GM23338 (cell line): ENCODE results near the gene SYNGR3. TPM values are rescaled to one million over a fixed set of nuclear protein-coding genes. Genes with fewer than 3 reads are reported as not detected.

Experiments
- ATAC-seq: fragments of 200-7000 bp; cut with Tn5 transposase; 3 replicates; pipeline ENCODE4 v1.9.1; 2020
- DNase-seq: peaks from one replicate; pipeline ENCODE4 v3.0.0-alpha.2; 2015; ENCODE audit warnings: low spot score
- H2AFZ ChIP-seq: fragments of 200-600 bp; sonication (generic); 2 replicates; pipeline ENCODE4 v1.8.0; 2016; ENCODE audit warnings: antibody characterized with exemption, mild to moderate bottlenecking, moderate library complexity
- H3F3A ChIP-seq: fragments of 200-600 bp; sonication (generic); replicated peaks from 2 replicates; pipeline ENCODE4 v1.8.0; 2017; ENCODE audit warnings: antibody characterized with exemption, mixed run types, low read depth
- H3K27ac ChIP-seq: fragments of 200-600 bp; sonication (generic); 2 replicates; pipeline ENCODE4 v1.6.1; 2016; ENCODE audit warnings: low read depth
- H3K27me3 ChIP-seq: fragments of 200-600 bp; sonication (generic); 2 replicates; pipeline ENCODE4 v1.8.0; 2016; ENCODE audit warnings: mild to moderate bottlenecking, mixed run types, moderate library complexity; ENCODE audit not compliant: insufficient read depth
- H3K36me3 ChIP-seq: fragments of 200-600 bp; sonication (generic); 2 replicates; pipeline ENCODE4 v1.8.0; 2016; ENCODE audit warnings: mild to moderate bottlenecking; ENCODE audit not compliant: insufficient read depth
- H3K4me1 ChIP-seq: fragments of 200-600 bp; sonication (generic); 2 replicates; pipeline ENCODE4 v1.8.0; 2016; ENCODE audit warnings: mild to moderate bottlenecking, moderate library complexity; ENCODE audit not compliant: insufficient read depth
- H3K4me2 ChIP-seq: fragments of 200-600 bp; sonication (generic); 2 replicates; pipeline ENCODE4 v1.7.1; 2017; ENCODE audit warnings: mixed run types
- H3K4me3 ChIP-seq: fragments of 200-600 bp; sonication (generic); 2 replicates; pipeline ENCODE4 v1.6.1; 2016; ENCODE audit warnings: mixed run types
- H3K79me2 ChIP-seq: fragments of 200-600 bp; sonication (generic); replicated peaks from 2 replicates; pipeline ENCODE4 v1.8.0; 2017; ENCODE audit warnings: mild to moderate bottlenecking; ENCODE audit not compliant: insufficient read depth
- H3K9me2 ChIP-seq: fragments of 200-600 bp; sonication (generic); 2 replicates; pipeline ENCODE4 v1.8.0; 2017; ENCODE audit not compliant: insufficient read depth
- H4K20me1 ChIP-seq: fragments of 200-600 bp; sonication (generic); replicated peaks from 2 replicates; pipeline ENCODE4 v1.8.0; 2017; ENCODE audit warnings: mild to moderate bottlenecking; ENCODE audit not compliant: insufficient read depth
- H3K27ac Mint-ChIP-seq: 2 replicates; pipeline ENCODE4 v1.8.0; 2020; ENCODE audit warnings: inconsistent platforms, mild to moderate bottlenecking, moderate library complexity, mixed read lengths
- H3K27me3 Mint-ChIP-seq: 3 replicates; pipeline ENCODE4 v1.8.0; 2022; ENCODE audit warnings: low read depth, mild to moderate bottlenecking, moderate library complexity, mixed read lengths, inconsistent platforms; ENCODE audit not compliant: insufficient read depth, poor library complexity
- H3K36me3 Mint-ChIP-seq: 3 replicates; pipeline ENCODE4 v1.8.0; 2021; ENCODE audit warnings: low read depth, mild to moderate bottlenecking, inconsistent platforms, moderate library complexity, mixed read lengths
- H3K4me1 Mint-ChIP-seq: 3 replicates; pipeline ENCODE4 v1.8.0; 2020; ENCODE audit warnings: mild to moderate bottlenecking, inconsistent platforms, mixed read lengths
- H3K4me3 Mint-ChIP-seq: 3 replicates; pipeline ENCODE4 v1.8.0; 2021; ENCODE audit warnings: moderate library complexity, mild to moderate bottlenecking, inconsistent platforms, mixed read lengths
- H3K9me3 Mint-ChIP-seq: 3 replicates; pipeline ENCODE4 v1.8.0; 2020; ENCODE audit warnings: moderate library complexity, mild to moderate bottlenecking, inconsistent platforms, mixed read lengths
- CREB1 ChIP-seq: fragments of 250-450 bp; sonication (Bioruptor Pico); IDR thresholded peaks from 2 replicates; pipeline ENCODE4 v1.5.0; 2020; ENCODE audit warnings: low read depth, mild to moderate bottlenecking, moderate library complexity
- CTCF ChIP-seq, 2 experiments: fragments of 200-600 bp in 1 of 2; sonication (generic) in 1 of 2; conservative IDR thresholded peaks; 2 replicates each; pipeline versions ENCODE4 v1.5.1 to v1.6.1; 2016 to 2017; ENCODE audit warnings: antibody characterized with exemption in 2 of 2, low read depth in 2 of 2, mild to moderate bottlenecking in 2 of 2, moderate library complexity in 1 of 2
- EZH2 ChIP-seq: fragments of 200-600 bp; sonication (generic); IDR thresholded peaks from one replicate; pipeline ENCODE4 v1.8.0; 2017; ENCODE audit warnings: antibody characterized with exemption, mild to moderate bottlenecking, low read depth; ENCODE audit not compliant: unreplicated experiment
- EZH2phosphoT487 ChIP-seq: fragments of 200-600 bp; sonication (generic); IDR thresholded peaks from one replicate; pipeline ENCODE4 v1.8.1; 2018; ENCODE audit warnings: antibody characterized with exemption; ENCODE audit not compliant: unreplicated experiment
- JUNB ChIP-seq: IDR thresholded peaks from one replicate; pipeline ENCODE4 v1.6.1; 2016; ENCODE audit warnings: antibody characterized with exemption; ENCODE audit not compliant: unreplicated experiment
- NANOG ChIP-seq: IDR thresholded peaks from 2 replicates; pipeline ENCODE4 v1.6.1; 2016; ENCODE audit warnings: antibody characterized with exemption, borderline replicate concordance
- POLR2AphosphoS5 ChIP-seq: IDR thresholded peaks from 2 replicates; pipeline ENCODE4 v1.6.1; 2016; ENCODE audit warnings: antibody characterized with exemption, low read depth
- REST ChIP-seq: IDR thresholded peaks from one replicate; pipeline ENCODE4 v1.6.1; 2018; ENCODE audit warnings: antibody characterized with exemption; ENCODE audit not compliant: unreplicated experiment
- STAT1 ChIP-seq: IDR thresholded peaks from one replicate; pipeline ENCODE4 v1.6.1; 2016; ENCODE audit warnings: antibody characterized with exemption; ENCODE audit not compliant: unreplicated experiment
- ZNF114 ChIP-seq: fragments of 250-450 bp; sonication (Bioruptor Pico); IDR thresholded peaks from 2 replicates; pipeline ENCODE4 v1.5.0; 2020; ENCODE audit warnings: mild to moderate bottlenecking, moderate library complexity
- ZNF331 ChIP-seq: fragments of 250-450 bp; sonication (Bioruptor Pico); IDR thresholded peaks from 2 replicates; pipeline ENCODE4 v1.5.0; 2020; ENCODE audit warnings: low read depth, mild to moderate bottlenecking, moderate library complexity
- polyA plus RNA-seq: library from polyadenylated mRNA; unstranded; fragments of >200 nt; fragmentation: Nextera tagmentation; extraction: Ambion mirVana; gene quantifications from 2 replicates; pipeline ENCODE4 v1.2.1, GENCODE V29; 2016
- total RNA-seq: library from RNA; depleted of rRNA; stranded (reverse); fragments of >200 nt; shearing (Covaris generic); gene quantifications from 2 replicates; pipeline ENCODE4 v1.2.3, GENCODE V29; 2014
- TF ChIP-seq, protein P1 (sequence below): fragments of 250-450 bp; sonication (Bioruptor Pico); IDR thresholded peaks from 2 replicates; pipeline ENCODE4 v1.5.0; 2020; ENCODE audit warnings: mild to moderate bottlenecking, moderate library complexity
- TF ChIP-seq, protein P2 (sequence below): IDR thresholded peaks from 2 replicates; pipeline ENCODE4 v1.6.1; 2016; ENCODE audit warnings: antibody characterized with exemption

SYNGR3 gene
- total and polyA plus RNA-seq, 2 experiments from 2014 or later = 45.4 to 77.7 TPM

DNA sequence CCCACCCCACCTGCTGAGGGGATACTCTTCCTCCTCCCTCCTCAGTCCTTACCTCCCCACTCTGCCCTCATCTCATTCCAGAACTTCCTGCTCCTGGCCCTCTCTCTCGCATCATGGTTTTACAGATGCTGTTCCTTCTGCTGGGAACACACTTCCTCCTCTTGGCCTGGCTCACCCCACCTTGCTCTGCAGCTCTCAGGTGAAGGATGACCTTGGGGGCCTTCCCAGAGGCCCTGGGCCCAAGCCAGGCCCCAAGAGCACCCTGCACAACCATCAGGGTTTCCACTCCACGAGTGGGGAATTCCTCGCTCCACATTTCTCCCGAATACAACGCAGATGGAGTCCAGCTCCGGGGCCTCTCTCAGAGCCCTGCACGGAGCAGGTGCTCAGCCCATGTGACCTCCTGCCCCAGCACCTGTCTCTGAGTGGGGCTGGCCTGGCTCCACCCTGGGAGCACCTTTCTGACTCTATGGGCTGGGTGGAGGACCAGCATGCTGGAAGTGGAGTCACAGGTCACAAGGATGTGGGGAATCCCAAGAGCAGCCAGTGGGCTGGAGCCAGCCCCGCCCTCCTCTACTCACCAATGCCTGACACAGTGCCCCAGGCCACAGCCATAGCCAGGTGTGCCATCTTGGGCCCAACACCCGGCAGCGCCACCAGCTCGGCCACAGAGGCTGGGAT lies 53.4 kb downstream of the SYNGR3 start:
- TF ChIP-seq, protein P1, sequence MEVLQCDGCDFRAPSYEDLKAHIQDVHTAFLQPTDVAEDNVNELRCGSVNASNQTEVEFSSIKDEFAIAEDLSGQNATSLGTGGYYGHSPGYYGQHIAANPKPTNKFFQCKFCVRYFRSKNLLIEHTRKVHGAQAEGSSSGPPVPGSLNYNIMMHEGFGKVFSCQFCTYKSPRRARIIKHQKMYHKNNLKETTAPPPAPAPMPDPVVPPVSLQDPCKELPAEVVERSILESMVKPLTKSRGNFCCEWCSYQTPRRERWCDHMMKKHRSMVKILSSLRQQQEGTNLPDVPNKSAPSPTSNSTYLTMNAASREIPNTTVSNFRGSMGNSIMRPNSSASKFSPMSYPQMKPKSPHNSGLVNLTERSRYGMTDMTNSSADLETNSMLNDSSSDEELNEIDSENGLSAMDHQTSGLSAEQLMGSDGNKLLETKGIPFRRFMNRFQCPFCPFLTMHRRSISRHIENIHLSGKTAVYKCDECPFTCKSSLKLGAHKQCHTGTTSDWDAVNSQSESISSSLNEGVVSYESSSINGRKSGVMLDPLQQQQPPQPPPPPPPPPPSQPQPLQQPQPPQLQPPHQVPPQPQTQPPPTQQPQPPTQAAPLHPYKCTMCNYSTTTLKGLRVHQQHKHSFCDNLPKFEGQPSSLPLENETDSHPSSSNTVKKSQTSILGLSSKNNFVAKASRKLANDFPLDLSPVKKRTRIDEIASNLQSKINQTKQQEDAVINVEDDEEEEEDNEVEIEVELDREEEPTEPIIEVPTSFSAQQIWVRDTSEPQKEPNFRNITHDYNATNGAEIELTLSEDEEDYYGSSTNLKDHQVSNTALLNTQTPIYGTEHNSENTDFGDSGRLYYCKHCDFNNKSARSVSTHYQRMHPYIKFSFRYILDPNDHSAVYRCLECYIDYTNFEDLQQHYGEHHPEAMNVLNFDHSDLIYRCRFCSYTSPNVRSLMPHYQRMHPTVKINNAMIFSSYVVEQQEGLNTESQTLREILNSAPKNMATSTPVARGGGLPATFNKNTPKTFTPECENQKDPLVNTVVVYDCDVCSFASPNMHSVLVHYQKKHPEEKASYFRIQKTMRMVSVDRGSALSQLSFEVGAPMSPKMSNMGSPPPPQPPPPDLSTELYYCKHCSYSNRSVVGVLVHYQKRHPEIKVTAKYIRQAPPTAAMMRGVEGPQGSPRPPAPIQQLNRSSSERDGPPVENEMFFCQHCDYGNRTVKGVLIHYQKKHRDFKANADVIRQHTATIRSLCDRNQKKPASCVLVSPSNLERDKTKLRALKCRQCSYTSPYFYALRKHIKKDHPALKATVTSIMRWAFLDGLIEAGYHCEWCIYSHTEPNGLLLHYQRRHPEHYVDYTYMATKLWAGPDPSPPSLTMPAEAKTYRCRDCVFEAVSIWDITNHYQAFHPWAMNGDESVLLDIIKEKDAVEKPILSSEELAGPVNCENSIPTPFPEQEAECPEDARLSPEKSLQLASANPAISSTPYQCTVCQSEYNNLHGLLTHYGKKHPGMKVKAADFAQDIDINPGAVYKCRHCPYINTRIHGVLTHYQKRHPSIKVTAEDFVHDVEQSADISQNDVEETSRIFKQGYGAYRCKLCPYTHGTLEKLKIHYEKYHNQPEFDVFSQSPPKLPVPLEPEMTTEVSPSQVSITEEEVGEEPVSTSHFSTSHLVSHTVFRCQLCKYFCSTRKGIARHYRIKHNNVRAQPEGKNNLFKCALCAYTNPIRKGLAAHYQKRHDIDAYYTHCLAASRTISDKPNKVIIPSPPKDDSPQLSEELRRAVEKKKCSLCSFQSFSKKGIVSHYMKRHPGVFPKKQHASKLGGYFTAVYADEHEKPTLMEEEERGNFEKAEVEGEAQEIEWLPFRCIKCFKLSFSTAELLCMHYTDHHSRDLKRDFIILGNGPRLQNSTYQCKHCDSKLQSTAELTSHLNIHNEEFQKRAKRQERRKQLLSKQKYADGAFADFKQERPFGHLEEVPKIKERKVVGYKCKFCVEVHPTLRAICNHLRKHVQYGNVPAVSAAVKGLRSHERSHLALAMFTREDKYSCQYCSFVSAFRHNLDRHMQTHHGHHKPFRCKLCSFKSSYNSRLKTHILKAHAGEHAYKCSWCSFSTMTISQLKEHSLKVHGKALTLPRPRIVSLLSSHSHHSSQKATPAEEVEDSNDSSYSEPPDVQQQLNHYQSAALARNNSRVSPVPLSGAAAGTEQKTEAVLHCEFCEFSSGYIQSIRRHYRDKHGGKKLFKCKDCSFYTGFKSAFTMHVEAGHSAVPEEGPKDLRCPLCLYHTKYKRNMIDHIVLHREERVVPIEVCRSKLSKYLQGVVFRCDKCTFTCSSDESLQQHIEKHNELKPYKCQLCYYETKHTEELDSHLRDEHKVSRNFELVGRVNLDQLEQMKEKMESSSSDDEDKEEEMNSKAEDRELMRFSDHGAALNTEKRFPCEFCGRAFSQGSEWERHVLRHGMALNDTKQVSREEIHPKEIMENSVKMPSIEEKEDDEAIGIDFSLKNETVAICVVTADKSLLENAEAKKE (CRISPR knock-in tag) = no peak
- no peak for TF ChIP-seq NANOG
- no peak for TF ChIP-seq ZNF331 (CRISPR knock-in tag)
- no peak for TF ChIP-seq EZH2phosphoT487
- no peak for TF ChIP-seq POLR2AphosphoS5
- no peak for TF ChIP-seq CREB1 (CRISPR knock-in tag)
- no peak for TF ChIP-seq EZH2
- TF ChIP-seq JUNB = no peak
- no peak for TF ChIP-seq CTCF (conservative IDR thresholded peaks at IDR 0.05; ENCODE audit: low read depth in 2 of 2)
- TF ChIP-seq ZNF114 (CRISPR knock-in tag) = no peak
- no peak for TF ChIP-seq REST
- TF ChIP-seq, protein P2, sequence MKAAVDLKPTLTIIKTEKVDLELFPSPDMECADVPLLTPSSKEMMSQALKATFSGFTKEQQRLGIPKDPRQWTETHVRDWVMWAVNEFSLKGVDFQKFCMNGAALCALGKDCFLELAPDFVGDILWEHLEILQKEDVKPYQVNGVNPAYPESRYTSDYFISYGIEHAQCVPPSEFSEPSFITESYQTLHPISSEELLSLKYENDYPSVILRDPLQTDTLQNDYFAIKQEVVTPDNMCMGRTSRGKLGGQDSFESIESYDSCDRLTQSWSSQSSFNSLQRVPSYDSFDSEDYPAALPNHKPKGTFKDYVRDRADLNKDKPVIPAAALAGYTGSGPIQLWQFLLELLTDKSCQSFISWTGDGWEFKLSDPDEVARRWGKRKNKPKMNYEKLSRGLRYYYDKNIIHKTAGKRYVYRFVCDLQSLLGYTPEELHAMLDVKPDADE = no peak
- no peak for TF ChIP-seq STAT1
- no peak overlapping the region for H3K27ac ChIP-seq
- peaks cover 5% of the 10 kb centered on the region; the same call in 1 of the 2 replicates for H3K4me1 ChIP-seq
- Mint-ChIP-seq H3K27me3 (peaks cover 13% of the 10 kb centered on the region), H3K9me3 (no peaks in the 10 kb centered on the region), H3K4me1 (peaks cover 11% of the 10 kb centered on the region), H3K4me3 (no peak overlapping the region), H3K36me3 (no peaks in the 10 kb centered on the region), H3K27ac (no peak overlapping the region)
- 0 out of 2 replicates have a peak, but pooled peaks cover 5% of the 10 kb centered on the region for H3F3A ChIP-seq
- H3K9me2 ChIP-seq = no peaks in the 10 kb centered on the region
- H3K4me3 ChIP-seq = no peak overlapping the region
- H2AFZ ChIP-seq = no peak overlapping the region
- H3K79me2 ChIP-seq = peaks cover 11% of the 10 kb centered on the region
- no peaks in the 10 kb centered on the region for H3K36me3 ChIP-seq
- H3K27me3 ChIP-seq = no peaks in the 10 kb centered on the region
- ATAC-seq (no peak), DNase-seq (no peak)
- H4K20me1 ChIP-seq = peaks cover 3% of the 10 kb centered on the region; the same call in 1 of the 2 replicates
- no peak overlapping the region for H3K4me2 ChIP-seq
